ENCODE data around the gene ARPC5L.
"Not testable (repeated sequence)": the region's sequence is repeated elsewhere in the genome, so short reads cannot be mapped to it uniquely, and the experiment has no call there.

ARPC5L gene

GRCh38 chr9:124835026-124835557 is 26.8 kb upstream of the ARPC5L start:
- Mint-ChIP-seq H3K4me3 (no peak overlapping the region), H3K9me3 (no peaks in the 10 kb centered on the region), H3K36me3 (no peaks in the 10 kb centered on the region), H3K27me3 (peaks cover 12% of the 10 kb centered on the region), H3K4me1 (no peaks in the 10 kb centered on the region), H3K27ac (no peak overlapping the region)

GRCh38 chr9:124838132-124838531 is 23.8 kb upstream of the ARPC5L start:
- H3K4me3 Mint-ChIP-seq, H3K36me3 Mint-ChIP-seq, H3K4me1 Mint-ChIP-seq, H3K9me3 Mint-ChIP-seq, H3K27ac Mint-ChIP-seq: not testable (repeated sequence)
- peaks cover 12% of the 10 kb centered on the region for H3K27me3 Mint-ChIP-seq

DNA sequence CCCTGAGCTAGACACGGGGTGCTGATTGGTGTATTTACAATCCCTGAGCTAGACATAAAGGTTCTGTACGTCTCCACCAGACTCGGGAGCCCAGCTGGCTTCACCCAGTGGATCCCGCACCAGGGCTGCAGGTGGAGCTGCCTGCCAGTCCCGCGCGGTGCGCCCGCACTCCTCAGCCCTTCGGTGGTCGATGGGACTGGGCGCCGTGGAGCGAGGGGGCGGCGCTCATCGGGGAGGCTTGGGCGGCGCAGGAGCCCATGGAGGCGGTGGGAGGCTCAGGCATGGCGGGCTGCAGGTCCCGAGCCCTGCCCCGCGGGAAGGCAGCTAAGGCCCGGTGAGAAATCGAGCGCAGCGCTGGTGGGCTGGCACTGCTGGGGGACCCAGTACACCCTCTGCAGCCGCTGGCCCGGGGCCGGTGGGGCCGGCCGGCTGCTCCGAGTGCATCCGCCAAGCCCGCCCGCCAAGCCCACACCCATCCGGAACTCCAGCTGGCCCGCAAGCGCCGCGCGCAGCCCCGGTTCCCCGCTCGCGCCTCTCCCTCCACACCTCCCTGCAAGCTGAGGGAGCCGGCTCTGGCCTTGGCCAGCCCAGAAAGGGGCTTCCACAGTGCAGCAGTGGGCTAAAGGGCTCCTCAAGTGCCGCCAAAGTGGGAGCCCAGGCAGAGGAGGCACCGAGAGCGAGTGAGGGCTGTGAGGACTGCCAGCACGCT is 23.2 kb upstream of the ARPC5L start:
- H3K4me3 Mint-ChIP-seq, H3K36me3 Mint-ChIP-seq, H3K9me3 Mint-ChIP-seq, H3K27ac Mint-ChIP-seq, H3K4me1 Mint-ChIP-seq: not testable (repeated sequence)
- H3K27me3 Mint-ChIP-seq = peaks cover 12% of the 10 kb centered on the region

DNA sequence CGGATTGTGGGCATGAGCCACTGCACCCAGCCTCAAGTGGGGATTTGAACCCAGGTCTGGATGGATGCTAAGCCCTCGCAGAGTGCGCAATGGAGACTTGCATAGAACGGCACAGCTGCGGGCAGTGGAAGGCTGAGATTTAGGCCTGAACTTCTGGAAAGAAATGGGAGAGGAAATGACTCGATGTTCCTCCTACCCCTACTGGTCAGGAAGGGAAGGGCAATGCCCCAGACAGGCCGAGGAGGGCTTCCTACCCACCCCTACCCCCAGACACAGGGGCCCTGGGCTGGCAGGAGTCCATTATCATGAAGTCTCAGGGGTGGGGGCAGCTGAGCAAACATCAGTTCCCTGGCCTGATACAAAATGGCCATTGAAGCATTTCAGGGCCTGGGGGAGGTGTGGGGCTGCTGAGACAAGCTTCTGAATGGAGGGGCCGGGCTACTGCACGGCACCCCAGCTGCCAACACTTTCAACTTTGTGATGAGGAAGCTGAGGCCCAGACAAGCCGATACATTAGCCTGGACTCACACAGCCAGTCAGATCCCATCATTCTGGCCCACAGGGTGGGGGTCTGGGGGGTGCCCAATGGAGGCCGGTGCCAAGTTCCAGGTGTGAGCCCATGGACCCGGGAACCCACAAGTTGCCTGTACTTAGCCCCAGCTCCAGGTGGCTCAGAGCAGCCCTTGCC is 22.2 kb upstream of the ARPC5L start:
- H3K27me3 Mint-ChIP-seq = peaks cover 12% of the 10 kb centered on the region

DNA sequence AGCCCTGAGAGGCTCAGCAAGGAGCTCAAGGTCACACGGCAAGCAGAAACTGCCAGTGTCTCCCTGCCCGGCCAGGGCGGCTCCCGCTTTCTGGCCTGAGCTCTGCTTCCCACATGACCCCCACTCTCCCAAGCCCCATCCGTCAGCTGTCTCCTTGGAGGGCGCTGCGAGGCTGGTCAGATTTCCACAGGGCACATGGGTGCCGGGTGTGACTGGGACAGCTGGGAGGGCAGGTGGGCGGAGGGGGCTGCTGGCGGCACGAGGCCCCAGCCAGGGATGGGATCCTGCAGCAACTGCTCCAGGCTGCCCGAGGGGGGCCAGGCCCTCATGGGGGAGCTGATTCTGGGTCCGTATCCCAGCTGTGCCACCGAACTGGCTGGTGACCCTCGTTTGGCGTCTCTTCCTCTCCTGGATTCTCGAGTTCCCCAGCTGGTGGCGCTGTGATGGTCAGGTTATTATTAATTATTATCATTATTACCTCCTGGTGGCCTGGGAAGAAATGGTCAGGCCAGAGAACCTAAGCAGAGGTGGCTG is 21.6 kb upstream of the ARPC5L start:
- Mint-ChIP-seq H3K27ac (no peak overlapping the region), H3K9me3 (no peaks in the 10 kb centered on the region), H3K36me3 (no peaks in the 10 kb centered on the region), H3K4me1 (no peaks in the 10 kb centered on the region), H3K27me3 (peaks cover 12% of the 10 kb centered on the region), H3K4me3 (no peak overlapping the region)

More for the DNA sequence above, 22.2 kb upstream of the ARPC5L start:
- H3K4me3 Mint-ChIP-seq = no peak overlapping the region
- H3K27ac Mint-ChIP-seq = no peak overlapping the region
- no peaks in the 10 kb centered on the region for H3K36me3 Mint-ChIP-seq
- H3K9me3 Mint-ChIP-seq = no peaks in the 10 kb centered on the region
- no peaks in the 10 kb centered on the region for H3K4me1 Mint-ChIP-seq

GRCh38 chr9:124841075-124841821 is 20.7 kb upstream of the ARPC5L start:
- no peak overlapping the region for H3K4me3 Mint-ChIP-seq
- no peaks in the 10 kb centered on the region for H3K9me3 Mint-ChIP-seq
- peaks cover 12% of the 10 kb centered on the region for H3K27me3 Mint-ChIP-seq
- H3K27ac Mint-ChIP-seq = no peak overlapping the region
- no peaks in the 10 kb centered on the region for H3K36me3 Mint-ChIP-seq
- no peaks in the 10 kb centered on the region for H3K4me1 Mint-ChIP-seq

DNA sequence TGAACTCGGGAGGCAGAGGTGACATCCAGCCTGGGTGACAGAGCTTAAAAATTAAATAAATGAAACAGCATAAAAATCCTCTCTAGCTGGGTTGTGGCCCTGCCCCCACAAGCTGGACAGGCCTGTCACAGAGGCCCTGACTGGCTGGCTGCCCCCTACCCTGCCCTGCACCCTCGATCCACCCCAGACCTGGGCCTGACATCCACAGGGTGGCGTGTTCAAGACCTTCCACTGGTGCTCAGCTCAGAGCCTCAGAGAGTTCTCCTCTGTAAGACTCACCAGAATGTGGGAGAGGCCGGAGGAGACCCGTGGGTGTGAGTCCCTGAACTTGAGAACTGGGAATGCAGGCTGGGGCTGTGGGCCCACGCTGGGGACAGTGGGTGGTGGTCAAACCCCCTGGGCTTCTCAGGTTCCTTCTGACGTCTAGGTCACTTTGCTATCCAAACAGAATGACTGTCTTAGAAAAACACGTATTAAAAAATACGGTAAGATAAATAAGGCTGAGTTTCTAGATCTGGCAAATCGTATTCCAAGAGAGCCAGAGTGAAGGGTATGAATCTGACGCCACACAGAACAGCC is 18.4 kb upstream of the ARPC5L start:
- Mint-ChIP-seq H3K4me3 (no peak overlapping the region), H3K27ac (no peak overlapping the region), H3K9me3 (no peaks in the 10 kb centered on the region), H3K36me3 (no peaks in the 10 kb centered on the region), H3K27me3 (peaks cover 4% of the 10 kb centered on the region), H3K4me1 (no peaks in the 10 kb centered on the region)

DNA sequence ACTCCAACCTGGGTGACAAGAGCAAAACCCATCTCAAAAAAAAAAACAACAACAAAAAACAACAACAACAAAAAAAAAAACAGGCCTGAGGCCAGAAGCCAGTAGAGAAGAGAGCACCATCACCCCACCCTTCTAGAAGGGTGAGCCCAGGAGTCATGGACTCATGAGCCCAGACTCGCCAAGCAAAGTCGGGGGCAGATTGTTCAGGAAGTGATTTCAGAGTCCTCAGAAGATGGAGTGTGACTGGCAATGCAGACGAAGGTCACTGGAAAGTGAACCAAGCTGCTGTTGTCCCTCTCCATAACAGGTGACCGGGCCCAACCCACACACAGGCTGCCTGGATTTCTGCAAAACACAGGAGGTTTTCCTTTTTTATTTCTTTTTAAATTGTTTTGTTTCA is 17.6 kb upstream of the ARPC5L start:
- no peaks in the 10 kb centered on the region for H3K36me3 Mint-ChIP-seq

GRCh38 chr9:124846467-124846866 is 15.5 kb upstream of the ARPC5L start:
- not testable (repeated sequence) for H3K9me3 Mint-ChIP-seq, H3K36me3 Mint-ChIP-seq

More for the DNA sequence above, 17.6 kb upstream of the ARPC5L start:
- Mint-ChIP-seq H3K4me3 (no peak overlapping the region), H3K27me3 (peaks cover 4% of the 10 kb centered on the region), H3K27ac (no peak overlapping the region), H3K4me1 (no peaks in the 10 kb centered on the region), H3K9me3 (no peaks in the 10 kb centered on the region)

DNA sequence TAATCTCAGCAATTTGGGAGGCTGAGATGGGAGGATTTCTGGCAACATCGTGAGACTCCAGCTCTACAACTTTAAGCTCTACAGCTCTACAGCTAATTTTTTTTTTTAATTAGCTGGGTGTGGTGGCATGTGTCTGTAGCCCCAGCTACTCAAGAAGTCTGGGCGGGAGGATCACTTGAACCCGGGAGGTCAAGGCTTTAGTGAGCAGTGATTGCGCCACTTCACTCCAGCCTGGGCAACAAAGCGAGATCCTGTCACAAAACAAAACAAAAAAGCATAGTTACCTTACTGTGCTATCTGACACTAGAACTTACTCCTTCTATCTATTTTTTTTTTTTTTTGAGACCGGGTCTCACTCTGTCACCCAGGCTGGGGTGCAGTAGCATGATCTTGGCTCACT is 15.0 kb upstream of the ARPC5L start:
- H3K4me3 Mint-ChIP-seq = no peak overlapping the region
- H3K4me1 Mint-ChIP-seq = no peaks in the 10 kb centered on the region
- H3K27me3 Mint-ChIP-seq = peaks cover 9% of the 10 kb centered on the region
- no peak overlapping the region for H3K27ac Mint-ChIP-seq
- H3K36me3 Mint-ChIP-seq = no peaks in the 10 kb centered on the region
- no peaks in the 10 kb centered on the region for H3K9me3 Mint-ChIP-seq

More at GRCh38 chr9:124846467-124846866, 15.5 kb upstream of the ARPC5L start:
- not testable (repeated sequence) for H3K27me3 Mint-ChIP-seq, H3K4me3 Mint-ChIP-seq, H3K4me1 Mint-ChIP-seq, H3K27ac Mint-ChIP-seq

DNA sequence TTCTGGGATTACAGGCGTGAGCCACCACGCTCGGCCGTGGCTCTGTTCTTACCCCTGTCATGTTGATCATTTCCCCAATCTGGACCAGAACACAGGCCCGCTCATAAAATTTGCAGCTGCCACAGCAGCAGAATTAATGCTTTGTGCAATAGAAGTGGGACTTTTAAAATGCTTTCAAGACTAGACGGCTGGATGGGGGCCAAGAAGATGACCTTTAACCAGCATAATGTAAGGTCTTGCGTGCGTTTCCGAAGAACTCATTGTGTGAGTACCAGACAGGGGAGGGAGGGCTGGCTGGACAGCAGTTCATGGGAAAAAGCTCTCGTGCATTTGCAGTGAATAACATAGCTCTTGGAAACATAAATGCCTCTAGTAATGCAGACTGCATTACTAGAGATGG is 12.1 kb upstream of the ARPC5L start:
- Mint-ChIP-seq H3K27me3 (peaks cover 9% of the 10 kb centered on the region), H3K9me3 (no peaks in the 10 kb centered on the region), H3K36me3 (no peaks in the 10 kb centered on the region), H3K4me1 (peaks cover 5% of the 10 kb centered on the region), H3K4me3 (no peak overlapping the region), H3K27ac (no peak overlapping the region)

- Mint-ChIP-seq H3K4me3 (peak overlapping the region; percentile 59), H3K27me3 (peaks cover 8% of the 10 kb centered on the region), H3K4me1 (peaks cover 13% of the 10 kb centered on the region), H3K36me3 (no peaks in the 10 kb centered on the region), H3K27ac (peak overlapping the region; percentile 76), H3K9me3 (no peaks in the 10 kb centered on the region)
Observed at GRCh38 chr9:124852121-124852828, 9.7 kb upstream of the ARPC5L start.

DNA sequence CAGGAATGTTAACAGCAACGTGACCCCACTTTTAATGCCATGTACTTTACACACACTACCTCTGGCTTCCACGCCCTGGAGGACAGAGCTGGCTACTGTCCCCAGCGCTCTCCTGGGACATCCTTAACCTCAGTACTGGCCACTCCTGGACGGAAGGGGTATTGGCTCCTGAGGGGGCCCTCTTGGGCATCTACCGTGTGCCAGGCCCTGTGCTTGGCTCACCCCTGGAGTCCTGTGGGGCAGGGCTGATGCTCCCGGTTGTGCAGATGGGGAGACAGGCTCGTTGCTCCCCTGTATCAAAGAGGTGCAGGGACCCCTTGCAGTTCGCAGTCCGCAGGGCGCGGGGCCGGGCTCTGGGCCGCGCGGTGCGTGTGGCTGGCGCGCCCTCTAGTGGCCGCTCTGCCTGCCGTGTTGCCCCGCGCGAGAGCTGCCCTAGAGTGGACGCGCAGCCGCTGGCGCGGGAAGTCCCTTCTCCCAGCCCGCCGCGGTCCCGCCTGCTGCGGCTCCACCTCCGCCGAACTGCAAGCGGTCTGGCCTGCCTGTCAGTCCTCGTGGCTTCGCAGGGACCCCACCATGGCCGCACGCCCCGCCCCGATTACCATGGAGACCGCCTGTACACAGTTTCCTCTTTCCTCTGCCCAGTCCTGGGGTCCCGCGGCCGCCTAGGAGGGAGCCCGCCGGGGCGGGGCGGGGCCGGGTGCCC is 8.9 kb upstream of the ARPC5L start, which contains the start of gene WDR38:
Gene WDR38, plus strand, starts transcription at position 632 of the 703 bp plus-strand sequence. CDS start 72 bp downstream, outside the sequence.
- peak within 1 kb of the TSS; percentile 59 for H3K4me3 Mint-ChIP-seq
- H3K4me1 Mint-ChIP-seq = peaks cover 20% of the 10 kb centered on the region
- peaks cover 8% of the 10 kb centered on the region for H3K27me3 Mint-ChIP-seq
- peaks cover 2% of the 10 kb centered on the region for H3K36me3 Mint-ChIP-seq
- peak within 1 kb of the TSS; percentile 76 for H3K27ac Mint-ChIP-seq
- no peaks in the 10 kb centered on the region for H3K9me3 Mint-ChIP-seq

GRCh38 chr9:124853605-124854143 is 8.3 kb upstream of the ARPC5L start:
- H3K27ac Mint-ChIP-seq = no peak overlapping the region
- H3K9me3 Mint-ChIP-seq = no peaks in the 10 kb centered on the region
- H3K4me1 Mint-ChIP-seq = peaks cover 27% of the 10 kb centered on the region
- H3K36me3 Mint-ChIP-seq = peaks cover 2% of the 10 kb centered on the region
- H3K27me3 Mint-ChIP-seq = peaks cover 8% of the 10 kb centered on the region
- no peak overlapping the region for H3K4me3 Mint-ChIP-seq

Measured in activated naive CD4-positive, alpha-beta T cell treated with anti-CD3 and anti-CD28 coated beads, Interleukin-2, amount 50 U/mL, for 24 hours (primary cell).